GM12872 (cell line): ENCODE measurements around the gene PIP.

Source experiments
- CTCF ChIP-seq: IDR thresholded peaks from 3 replicates; pipeline ENCODE4 v1.5.1; 2011; ENCODE audit warnings: low read depth, mild to moderate bottlenecking, low read length, moderate library complexity; ENCODE audit not compliant: insufficient read depth

The PIP gene

GRCh38 chr7:143131781-143132180 is at the start of gene PIP:
PIP (plus strand) TSS chr7:143132077; CDS start chr7:143132117, 40 bp downstream.
- TF ChIP-seq CTCF = no peak

- no peak for TF ChIP-seq CTCF
Observed at GRCh38 chr7:143085109-143085508, 46.8 kb upstream of the PIP start.

GRCh38 chr7:143096146-143096545 is 35.7 kb upstream of the PIP start:
- TF ChIP-seq CTCF = no peak

GRCh38 chr7:143104759-143105158 is 27.1 kb upstream of the PIP start:
- TF ChIP-seq CTCF = no peak

GRCh38 chr7:143117395-143117794 is 14.5 kb upstream of the PIP start:
- TF ChIP-seq CTCF = no peak

GRCh38 chr7:143120691-143121405 is 11.0 kb upstream of the PIP start:
- TF ChIP-seq CTCF = no peak

- no peak for TF ChIP-seq CTCF
Observed at GRCh38 chr7:143126146-143126545, 5.7 kb upstream of the PIP start.
